HG03565 (cell line): ENCODE data around the gene CCDC24.
A peak's percentile ranks its signal among the peaks of the same experiment; 100 is the strongest.

Experiments used
- ATAC-seq: cut with Tn5 transposase; IDR thresholded peaks from one replicate; pipeline ENCODE4 v1.9.1; 2021; ENCODE audit warnings: mild to moderate bottlenecking, moderate library complexity; ENCODE audit not compliant: unreplicated experiment

The CCDC24 gene

DNA sequence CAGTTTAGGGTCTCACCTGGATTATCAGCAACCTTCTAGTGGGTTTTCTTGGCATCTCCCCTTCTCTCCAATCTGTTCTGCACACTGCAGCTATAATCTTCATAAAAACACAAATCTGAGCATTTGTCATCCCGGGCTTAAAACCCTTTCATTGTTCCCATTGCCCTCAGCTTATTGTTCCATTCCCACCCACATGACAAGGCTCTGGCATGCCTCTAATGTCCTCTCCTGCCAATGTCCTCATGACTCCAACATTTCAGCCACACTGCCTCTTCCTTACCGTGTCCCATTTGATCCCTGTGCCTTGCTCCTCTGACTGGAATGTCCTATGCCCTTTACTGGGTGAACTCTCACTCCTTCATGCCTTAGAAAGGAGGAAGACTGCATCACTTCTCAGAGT is 29.1 kb upstream of the CCDC24 start:
- ATAC-seq: no peak

DNA sequence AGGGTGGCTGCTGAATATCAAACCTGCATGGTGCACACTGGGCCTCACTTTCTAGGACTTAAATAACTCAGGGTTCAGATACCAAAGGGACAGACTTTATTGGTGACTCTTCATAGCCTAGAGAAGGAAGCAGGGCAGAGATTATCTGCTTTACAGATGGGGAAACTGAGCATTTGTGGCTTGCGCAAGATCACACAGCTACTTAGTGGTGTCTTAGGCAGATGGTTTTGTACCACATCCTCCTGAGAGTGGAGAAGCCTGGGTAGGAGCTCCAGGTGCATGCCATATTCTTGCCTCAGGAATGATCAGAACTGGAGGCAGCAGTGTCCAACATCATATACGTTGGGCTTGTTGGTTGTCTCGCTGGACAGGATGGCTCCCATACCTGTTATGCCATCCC is 28.4 kb upstream of the CCDC24 start:
- no peak for ATAC-seq

DNA sequence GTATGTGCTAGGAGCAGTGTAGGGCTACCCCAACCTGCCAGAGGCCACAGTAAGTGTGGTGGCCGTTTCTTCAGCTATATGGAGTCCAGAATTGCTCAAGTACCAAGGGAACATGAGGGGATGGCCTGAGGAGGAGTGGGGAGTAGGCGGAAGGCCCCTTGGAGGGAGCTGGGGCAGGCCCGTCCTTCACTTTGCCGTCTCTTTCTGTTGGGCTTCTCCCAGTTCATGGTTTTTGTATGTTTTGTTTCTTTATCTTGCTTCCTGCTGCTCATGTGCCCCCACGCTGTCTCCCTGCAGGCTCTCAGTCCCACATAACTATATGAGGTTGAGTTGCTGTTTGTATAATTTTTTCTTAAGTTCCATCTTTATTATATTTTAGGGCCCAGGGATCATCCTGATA is 27.5 kb upstream of the CCDC24 start:
- ATAC-seq: no peak

DNA sequence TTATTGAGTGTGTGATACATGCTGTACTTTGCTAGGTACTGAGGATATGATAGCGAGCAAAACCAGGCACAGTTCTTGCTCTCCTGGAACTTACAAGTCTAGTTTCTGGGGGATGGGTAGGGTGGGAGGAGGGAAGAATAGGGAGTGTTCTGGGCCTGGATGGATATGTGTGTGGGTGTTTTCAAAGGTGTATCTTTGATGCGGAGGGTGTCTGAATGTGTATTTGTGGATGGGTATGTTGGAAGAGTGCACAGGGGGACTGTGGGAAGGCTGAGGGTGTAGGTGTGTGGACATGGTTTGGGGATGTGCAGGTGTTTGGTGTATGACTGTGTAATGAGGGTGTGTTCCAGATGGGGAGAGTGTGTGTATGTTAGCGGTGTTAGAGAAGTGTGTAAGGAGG is 26.1 kb upstream of the CCDC24 start:
- ATAC-seq: no peak

DNA sequence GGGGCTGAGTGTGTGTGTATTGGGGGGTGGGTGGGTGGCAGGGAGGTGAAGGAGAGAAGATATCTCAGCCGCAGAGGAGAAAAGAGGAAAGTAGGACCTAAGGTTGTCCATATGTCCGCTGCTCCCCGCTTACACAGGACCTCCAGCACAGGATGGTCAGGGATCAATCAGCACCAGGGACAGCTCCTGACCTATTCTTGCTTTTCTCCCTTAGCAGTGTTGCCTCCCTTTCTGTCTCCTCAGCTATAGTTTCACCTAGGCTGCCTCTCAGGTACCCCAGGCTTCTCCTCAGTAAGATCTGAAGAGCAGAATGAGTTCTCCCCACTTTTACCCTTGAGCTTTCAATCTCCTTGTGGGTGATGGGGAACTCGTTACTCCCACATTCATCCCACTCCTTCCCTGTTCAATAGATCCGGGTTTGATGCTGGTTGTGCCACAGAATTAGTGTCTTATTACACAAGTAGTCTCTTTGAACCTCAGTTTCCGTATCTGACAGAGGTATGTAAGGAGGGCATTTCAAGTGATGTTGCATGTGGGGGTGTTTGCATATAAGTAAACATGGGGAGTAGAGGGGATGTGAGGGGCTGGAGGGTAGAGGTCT is 23.0 kb upstream of the CCDC24 start:
- no peak for ATAC-seq

DNA sequence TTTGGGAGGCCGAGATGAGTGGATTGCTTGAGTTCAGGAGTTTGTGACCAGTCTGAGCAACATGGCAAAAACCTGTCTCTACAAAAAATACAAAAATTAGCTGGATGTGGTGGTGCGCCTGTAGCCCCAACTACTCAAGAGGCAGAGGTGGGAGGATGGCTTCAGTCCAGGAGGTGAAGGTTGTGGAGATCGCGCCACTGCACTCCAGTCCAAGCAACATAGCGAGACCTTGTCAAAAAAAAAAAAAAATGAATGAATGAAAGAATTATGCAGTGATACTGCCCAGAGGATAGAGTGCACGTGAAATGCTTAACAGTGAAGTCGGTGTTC is 22.0 kb upstream of the CCDC24 start:
- ATAC-seq: no peak

DNA sequence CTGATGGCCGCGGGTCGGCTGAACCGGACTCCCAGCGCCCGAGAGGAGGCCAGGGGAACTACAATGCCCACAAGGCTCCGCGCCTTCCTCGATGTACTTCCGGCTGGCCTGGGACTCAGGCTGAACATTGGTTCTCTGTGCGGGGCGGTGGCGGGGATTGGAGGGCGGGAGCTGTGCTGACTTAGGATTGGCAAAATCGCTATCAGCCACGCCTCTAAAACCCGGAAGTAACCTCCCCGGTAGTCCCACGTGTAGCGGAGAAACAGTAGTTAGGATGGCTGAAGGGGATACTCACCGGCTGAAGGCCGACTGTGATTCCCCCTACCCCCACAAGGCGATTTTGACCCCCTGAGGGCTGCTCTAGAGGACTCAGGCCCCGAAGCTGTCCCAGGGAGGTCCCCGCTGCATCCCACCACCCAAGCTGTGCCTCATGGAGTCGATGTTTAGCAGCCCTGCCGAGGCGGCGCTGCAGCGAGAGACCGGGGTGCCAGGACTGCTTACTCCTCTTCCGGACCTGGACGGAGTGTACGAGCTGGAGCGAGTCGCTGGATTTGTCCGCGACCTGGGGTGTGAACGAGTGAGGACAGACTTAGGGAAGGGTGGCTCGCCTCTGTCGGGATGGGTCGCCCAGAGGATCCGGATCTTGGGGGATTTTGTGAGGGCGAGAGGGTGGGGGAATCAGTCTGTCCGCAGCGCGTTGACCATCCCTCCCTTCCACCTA is 21.5 kb upstream of the CCDC24 start, which contains the start of gene DPH2:
DPH2 (plus strand) TSS at position 265 of the 721 bp plus-strand sequence; CDS start at position 431, 166 bp downstream.
- peak; percentile 71 for ATAC-seq

DNA sequence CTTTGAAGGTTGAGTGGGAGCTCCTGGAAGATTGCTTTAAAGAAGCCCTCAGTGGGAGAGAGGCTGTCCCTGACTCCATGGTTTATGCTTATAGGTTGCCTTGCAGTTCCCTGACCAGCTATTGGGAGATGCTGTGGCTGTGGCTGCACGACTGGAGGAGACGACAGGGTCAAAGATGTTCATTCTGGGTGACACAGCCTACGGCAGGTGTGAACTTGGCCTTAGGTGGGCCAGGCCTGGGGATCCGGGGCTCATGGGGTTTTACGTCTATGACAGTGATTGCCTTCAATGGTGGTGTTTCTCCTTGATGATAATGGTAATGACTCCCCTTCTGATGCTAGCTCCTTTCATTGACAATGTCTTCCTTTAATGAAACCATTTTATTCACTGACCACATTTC is 20.9 kb upstream of the CCDC24 start:
- ATAC-seq: no peak

DNA sequence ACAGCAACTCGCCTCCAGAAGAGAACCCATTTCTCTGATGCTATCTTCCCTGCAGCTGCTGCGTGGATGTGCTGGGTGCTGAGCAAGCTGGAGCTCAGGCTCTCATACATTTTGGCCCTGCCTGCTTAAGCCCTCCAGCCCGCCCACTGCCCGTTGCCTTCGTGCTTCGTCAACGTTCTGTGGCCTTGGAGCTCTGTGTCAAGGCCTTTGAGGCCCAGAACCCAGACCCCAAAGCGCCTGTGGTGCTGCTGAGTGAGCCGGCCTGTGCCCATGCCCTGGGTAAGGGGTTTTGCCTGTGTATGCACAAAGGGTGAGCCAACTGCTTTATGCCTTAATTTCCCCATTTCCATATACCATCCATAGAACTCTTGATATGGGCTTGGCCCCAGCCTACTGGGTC is 20.5 kb upstream of the CCDC24 start:
- no peak for ATAC-seq

DNA sequence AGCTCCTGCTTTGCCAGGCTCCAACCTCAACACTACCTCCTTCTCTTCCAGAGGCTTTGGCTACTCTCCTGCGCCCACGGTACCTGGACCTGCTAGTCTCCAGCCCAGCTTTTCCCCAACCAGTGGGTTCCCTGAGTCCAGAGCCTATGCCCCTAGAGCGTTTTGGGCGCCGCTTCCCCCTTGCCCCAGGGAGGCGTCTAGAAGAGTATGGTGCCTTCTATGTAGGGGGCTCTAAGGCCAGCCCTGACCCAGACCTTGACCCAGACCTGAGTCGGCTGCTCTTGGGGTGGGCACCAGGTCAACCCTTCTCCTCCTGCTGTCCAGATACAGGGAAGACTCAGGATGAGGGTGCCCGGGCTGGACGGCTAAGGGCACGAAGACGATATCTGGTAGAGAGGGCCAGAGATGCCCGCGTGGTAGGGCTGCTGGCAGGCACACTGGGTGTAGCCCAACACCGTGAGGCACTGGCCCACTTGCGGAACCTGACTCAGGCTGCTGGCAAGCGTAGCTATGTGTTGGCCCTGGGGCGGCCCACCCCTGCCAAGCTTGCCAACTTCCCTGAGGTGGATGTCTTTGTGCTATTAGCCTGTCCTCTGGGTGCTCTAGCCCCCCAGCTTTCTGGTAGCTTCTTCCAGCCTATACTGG is 19.9 kb upstream of the CCDC24 start:
- no peak for ATAC-seq

DNA sequence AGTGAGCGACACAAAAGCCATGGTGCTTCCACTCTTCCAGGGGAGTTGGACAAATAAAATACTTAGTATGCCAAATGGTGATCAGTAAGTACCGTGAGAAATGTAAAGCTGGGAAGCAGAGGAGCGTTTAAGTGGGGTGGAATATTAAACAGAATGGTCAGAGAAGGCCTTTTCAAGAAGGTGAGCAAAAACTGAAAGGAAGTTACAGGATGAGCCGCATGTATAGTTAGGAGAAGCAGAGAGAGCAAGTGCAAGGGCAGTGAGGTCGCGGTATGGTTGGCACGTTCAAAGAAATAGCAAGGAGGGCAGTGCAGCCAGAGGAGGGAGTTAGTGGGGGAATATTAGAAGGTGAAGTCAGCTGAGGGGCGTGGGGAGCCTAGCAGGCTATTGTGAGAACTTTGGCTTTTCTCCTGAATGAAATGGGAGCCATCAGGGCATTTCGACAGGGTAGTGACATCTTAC is 17.4 kb upstream of the CCDC24 start:
- ATAC-seq: no peak

DNA sequence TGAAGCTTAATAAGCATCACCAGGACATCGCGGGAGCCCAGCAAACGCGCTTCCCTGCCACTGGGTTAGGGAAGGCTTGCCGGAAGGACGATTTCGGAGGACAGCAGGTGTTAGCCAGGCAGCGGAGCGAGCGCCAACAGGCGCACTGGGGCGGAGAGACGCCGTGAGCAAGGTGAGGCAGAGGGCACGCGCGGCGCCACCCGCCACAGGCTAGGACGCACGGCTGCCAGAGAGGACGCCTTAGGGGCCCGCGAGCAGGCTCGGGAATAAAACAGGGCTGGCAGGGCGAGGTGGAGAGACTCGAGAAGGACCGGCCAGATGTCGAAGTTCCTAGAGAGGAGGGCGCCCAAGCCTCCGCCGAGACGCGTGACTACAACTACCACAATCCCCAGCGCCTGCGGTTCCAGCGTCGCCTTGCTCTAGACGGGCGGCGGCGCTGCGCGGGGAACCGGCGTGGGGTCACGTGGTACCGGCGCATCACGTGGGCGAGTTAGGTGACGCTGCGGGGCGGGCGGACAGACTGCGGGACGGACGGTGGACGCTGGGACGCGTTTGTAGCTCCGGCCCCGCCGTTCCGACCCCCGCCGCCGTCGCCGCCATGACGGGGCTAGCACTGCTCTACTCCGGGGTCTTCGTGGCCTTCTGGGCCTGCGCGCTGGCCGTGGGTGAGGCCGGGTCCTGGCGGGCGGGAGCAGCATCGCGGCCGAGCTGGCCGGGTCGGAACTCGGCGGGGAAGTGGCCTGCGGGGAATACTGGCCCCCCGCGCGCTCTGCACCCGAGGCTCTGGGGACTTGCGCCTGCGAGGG is 16.8 kb upstream of the CCDC24 start, which contains the start of gene ATP6V0B:
ATP6V0B (plus strand) TSS at position 518 of the 806 bp plus-strand sequence; CDS start at position 599, 81 bp downstream.
- ATAC-seq: peak; percentile 43

DNA sequence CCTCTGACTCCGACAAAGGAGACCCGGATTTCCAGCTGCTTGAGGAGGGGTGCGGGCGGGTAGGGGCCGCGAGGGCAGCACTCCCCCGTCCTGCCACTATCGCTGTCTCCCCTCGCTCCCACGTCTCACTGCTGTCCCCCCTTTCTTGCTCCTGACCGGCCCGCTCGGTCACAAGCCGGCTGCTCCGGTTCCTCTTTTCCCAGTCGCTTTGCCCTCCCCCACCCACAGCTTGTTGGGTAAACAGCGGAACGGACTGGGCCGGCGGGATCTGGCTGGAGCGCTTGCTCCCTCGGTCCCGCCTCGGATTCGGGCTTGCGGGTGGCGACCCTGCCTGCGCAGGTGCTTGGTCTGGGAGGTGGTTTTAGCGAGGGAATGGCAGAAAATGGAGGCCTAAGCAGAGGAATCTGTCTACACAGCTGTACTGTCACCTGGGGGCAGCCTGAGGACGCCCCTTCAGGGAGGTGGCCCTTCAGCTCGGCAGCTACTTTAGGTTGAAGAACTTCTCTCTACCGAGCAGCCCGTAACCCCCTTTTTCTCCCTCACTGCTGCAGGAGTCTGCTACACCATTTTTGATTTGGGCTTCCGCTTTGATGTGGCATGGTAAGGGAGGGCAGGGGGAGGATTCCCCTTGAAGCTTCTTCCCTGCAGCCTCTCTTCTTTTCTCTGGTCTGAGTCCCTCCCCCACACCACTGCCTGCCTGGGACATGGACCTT is 16.0 kb upstream of the CCDC24 start:
- no peak for ATAC-seq

DNA sequence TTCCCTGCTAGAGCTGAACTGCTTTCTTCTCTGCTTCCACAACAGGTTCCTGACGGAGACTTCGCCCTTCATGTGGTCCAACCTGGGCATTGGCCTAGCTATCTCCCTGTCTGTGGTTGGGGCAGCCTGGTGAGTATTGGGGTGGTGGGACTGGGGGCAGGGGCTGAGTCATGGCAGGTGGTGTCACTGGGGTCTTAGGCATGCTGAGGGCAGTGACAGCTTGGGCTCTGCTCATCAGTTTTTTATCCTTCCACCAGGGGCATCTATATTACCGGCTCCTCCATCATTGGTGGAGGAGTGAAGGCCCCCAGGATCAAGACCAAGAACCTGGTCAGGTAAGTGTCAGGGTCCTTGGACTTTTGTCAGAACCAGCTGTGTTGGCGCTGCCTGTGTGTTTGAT is 15.4 kb upstream of the CCDC24 start:
- ATAC-seq: no peak

DNA sequence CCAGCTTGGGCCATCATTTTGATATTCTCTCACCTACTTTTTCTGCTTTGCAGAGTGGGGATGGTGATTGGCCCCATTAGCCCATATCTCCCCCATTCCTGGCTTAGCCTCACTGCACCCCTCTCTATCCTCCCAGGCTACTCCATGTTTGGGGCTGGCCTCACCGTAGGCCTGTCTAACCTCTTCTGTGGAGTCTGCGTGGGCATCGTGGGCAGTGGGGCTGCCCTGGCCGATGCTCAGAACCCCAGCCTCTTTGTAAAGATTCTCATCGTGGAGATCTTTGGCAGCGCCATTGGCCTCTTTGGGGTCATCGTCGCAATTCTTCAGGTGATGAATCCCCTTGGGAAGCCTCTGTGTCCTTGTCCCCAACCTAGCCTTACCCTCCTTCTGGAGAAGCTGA is 14.5 kb upstream of the CCDC24 start:
- no peak for ATAC-seq

DNA sequence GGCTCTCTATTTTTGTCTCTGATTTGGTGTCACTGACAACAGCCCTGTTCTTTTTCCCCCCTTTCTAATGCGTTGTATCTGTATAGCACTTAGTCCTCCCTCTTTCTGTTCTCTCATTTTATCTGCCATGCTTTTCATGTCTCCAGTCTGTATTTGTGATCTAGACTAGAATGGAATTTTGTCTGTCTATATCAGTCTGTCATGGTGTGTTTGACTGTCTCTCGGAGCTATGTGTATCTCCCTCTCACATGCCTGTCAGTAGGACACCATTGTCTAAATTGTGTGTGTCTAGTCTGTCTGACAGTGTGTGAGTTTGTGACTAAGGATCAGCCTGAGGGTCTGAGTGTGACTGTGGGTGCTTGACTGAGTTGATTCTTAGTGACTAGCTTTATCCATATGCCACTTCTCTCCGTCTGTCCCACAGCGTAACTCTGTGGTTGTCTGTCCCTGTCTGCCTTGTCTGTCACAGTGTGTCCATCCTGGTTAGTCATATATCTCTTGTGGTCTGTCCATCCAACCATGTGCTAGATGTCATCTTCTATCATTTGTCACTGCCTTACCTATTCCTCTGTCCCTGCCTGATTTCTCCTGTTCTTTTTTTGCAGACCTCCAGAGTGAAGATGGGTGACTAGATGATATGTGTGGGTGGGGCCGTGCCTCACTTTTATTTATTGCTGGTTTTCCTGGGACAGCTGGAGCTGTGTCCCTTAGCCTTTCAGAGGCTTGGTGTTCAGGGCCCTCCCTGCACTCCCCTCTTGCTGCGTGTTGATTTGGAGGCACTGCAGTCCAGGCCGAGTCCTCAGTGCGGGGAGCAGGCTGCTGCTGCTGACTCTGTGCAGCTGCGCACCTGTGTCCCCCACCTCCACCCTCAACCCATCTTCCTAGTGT is 13.8 kb upstream of the CCDC24 start:
- no peak for ATAC-seq

DNA sequence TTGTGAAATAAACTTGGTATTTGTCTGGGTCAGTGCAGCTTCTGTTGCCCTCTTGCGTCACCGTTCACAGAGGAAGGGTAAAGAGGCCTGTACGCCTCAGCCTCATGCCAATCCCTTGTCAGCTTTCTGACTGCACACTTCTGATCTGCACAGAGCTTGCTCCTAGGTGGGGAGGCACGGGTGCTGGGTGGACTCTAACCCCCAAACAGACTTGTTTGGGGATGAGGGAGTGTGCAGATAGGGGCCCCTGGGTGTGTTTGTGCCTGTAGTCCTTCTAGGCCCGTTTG is 13.2 kb upstream of the CCDC24 start:
- no peak for ATAC-seq

DNA sequence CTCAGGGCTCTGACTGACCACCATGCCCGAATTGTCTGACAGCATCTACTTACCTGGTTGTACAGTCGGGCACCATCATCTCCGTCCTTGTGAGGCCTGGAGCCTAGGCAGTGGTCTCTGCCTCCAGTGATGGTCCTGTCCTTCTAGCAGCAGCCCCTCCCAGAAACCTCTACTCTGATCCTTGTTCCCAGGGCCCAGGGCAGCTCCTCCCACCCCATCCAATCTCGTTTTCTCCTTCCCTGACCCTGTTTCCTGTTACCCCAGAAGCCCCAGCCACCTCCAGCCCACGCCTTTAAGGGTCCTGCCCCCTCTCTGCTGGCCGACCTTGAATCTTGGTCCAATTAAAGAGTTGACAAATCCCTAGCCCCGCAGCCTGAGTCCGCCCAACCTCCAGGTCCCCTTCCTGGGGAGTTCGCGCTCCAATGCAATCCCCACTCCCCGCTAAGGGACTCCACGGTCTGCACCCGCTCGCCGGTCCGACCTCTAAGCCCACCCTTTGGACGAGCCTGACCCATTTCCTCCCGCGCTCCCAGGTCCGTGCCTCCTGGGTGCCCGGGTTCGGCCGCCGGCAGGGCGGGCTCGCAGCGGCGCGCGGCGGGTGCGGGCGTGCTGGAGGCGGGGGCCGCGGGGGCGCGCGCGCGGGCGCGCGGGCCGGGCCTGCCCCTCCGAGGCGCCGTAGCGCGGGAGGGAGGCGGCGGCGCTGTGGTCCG is 12.7 kb upstream of the CCDC24 start, which contains the start of gene B4GALT2:
B4GALT2 (plus strand) TSS at position 660 of the 710 bp plus-strand sequence. CDS start 1,951 bp downstream, outside the sequence.
- no peak for ATAC-seq

DNA sequence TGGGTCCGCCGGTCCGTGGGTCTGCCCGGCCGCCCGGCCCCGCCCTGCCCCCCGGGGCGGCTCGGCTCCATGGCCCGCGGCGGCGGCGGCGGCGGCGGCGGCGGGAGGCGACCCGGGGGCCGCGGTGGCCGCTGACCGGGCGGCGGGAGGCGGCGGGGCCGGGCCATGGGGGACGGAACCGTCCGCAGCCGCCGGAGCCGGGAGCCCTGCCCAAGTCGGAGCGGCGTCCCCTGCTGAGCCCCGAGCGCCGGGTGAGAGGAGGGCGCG is 12.2 kb upstream of the CCDC24 start:
- ATAC-seq: no peak
